ENCODE measurements around the gene BBS9.

Gene BBS9

DNA sequence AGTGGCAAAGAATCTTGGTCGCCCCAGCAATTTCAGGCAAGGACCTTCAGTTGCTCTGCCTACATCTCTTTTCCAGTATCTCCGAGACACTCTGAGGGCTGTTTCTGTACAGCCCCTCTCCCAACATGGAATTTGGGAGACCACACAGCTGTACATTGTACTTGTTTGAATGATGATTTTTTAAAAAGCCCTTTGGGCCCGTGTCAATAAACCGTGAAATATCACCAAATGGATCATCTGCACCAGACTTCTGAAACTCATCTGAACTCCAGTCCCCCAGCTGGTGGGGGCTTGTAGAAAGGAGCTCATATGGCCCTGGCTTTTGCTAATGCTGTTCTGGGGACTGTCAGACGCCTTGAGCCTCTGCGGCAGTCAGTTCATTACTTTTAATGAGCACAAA is 374.9 kb downstream of the BBS9 start:
- TF ChIP-seq POLR2AphosphoS5 (IDR thresholded peaks at IDR 0.05; ENCODE audit: low read depth, low read length) (no peak), FOXP2 (optimal IDR thresholded peaks at IDR 0.05; ENCODE audit: borderline replicate concordance, extremely low read depth, extremely low read length, insufficient read depth) (no peak), TAF1 (IDR thresholded peaks at IDR 0.05; ENCODE audit: borderline replicate concordance, insufficient read depth, low read length) (no peak), SIN3A (IDR thresholded peaks at IDR 0.05; ENCODE audit: borderline replicate concordance, insufficient read depth, low read length) (no peak)
- TF ChIP-seq, protein P1, sequence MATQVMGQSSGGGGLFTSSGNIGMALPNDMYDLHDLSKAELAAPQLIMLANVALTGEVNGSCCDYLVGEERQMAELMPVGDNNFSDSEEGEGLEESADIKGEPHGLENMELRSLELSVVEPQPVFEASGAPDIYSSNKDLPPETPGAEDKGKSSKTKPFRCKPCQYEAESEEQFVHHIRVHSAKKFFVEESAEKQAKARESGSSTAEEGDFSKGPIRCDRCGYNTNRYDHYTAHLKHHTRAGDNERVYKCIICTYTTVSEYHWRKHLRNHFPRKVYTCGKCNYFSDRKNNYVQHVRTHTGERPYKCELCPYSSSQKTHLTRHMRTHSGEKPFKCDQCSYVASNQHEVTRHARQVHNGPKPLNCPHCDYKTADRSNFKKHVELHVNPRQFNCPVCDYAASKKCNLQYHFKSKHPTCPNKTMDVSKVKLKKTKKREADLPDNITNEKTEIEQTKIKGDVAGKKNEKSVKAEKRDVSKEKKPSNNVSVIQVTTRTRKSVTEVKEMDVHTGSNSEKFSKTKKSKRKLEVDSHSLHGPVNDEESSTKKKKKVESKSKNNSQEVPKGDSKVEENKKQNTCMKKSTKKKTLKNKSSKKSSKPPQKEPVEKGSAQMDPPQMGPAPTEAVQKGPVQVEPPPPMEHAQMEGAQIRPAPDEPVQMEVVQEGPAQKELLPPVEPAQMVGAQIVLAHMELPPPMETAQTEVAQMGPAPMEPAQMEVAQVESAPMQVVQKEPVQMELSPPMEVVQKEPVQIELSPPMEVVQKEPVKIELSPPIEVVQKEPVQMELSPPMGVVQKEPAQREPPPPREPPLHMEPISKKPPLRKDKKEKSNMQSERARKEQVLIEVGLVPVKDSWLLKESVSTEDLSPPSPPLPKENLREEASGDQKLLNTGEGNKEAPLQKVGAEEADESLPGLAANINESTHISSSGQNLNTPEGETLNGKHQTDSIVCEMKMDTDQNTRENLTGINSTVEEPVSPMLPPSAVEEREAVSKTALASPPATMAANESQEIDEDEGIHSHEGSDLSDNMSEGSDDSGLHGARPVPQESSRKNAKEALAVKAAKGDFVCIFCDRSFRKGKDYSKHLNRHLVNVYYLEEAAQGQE (IDR thresholded peaks at IDR 0.05; ENCODE audit: insufficient read depth in 1 of 2, low read depth in 2 of 2, low read length in 2 of 2): no peak

DNA sequence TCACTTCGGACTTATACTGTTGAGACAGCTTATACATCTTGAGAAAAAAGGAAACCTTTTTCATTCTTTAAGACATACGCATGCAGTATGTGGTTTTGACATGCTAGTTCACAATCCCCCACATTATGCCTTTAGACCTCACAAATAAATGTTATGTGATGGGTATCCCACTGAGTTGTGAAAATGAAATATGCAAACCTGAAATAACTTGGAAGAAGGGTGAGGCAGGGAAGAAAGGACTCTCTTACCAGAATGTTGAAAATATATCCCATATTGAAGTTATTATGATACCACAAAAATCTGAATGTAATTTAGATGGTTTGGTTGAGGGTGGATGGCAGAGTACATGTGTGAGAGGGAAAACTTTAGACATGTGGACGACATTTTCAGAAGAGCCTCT is 379.8 kb downstream of the BBS9 start:
- TF ChIP-seq SIN3A (IDR thresholded peaks at IDR 0.05; ENCODE audit: borderline replicate concordance, insufficient read depth, low read length) (no peak), FOXP2 (optimal IDR thresholded peaks at IDR 0.05; ENCODE audit: borderline replicate concordance, extremely low read depth, extremely low read length, insufficient read depth) (no peak), POLR2AphosphoS5 (IDR thresholded peaks at IDR 0.05; ENCODE audit: low read depth, low read length) (no peak)
- TF ChIP-seq, protein P1 (IDR thresholded peaks at IDR 0.05; ENCODE audit: insufficient read depth in 1 of 2, low read depth in 2 of 2, low read length in 2 of 2): no peak

DNA sequence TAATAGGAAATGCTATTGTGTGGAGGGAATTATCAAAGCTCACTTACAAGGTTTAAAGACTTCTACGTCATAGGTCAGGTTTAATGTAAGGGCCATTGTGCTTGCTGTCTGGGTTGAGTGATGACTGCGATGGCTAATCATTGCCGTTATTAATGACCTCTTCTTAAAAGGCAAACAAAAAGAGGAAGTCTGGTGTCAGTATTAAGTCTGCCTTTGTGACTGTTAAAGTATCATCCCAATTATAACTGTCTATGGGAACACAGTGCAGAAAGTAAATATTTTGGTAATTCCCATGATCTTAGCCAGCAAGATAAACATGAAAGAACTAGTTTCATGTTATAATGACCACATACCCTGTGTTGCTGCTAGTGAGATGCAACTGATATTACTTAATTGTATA is 382.4 kb downstream of the BBS9 start:
- TF ChIP-seq, protein P1 (IDR thresholded peaks at IDR 0.05; ENCODE audit: insufficient read depth in 1 of 2, low read depth in 2 of 2, low read length in 2 of 2): no peak
- TF ChIP-seq POLR2AphosphoS5 (IDR thresholded peaks at IDR 0.05; ENCODE audit: low read depth, low read length): no peak
- TF ChIP-seq FOXP2 (optimal IDR thresholded peaks at IDR 0.05; ENCODE audit: borderline replicate concordance, extremely low read depth, extremely low read length, insufficient read depth): no peak
- TF ChIP-seq TAF1 (IDR thresholded peaks at IDR 0.05; ENCODE audit: borderline replicate concordance, insufficient read depth, low read length): no peak
- no peak for TF ChIP-seq SIN3A (IDR thresholded peaks at IDR 0.05; ENCODE audit: borderline replicate concordance, insufficient read depth, low read length)

DNA sequence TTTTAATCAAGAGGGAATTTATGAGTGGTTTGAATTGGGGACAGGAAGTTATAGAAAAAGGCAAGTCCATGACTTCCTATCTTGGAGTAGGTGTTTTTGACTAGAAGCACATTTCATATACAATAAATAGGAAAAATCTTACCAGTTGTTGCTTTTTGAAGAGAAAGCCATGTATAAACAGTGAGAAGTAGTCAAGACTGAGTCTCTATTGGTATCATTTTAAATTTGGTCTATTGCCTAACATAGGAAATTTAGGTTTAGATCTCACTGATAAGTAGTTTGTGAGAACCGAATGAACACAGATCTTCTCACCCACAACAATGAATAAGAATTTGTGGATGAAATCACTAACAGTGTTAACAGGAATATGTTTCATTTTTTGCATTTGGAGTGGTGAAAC is 387.2 kb downstream of the BBS9 start:
- no peak for TF ChIP-seq POLR2AphosphoS5 (IDR thresholded peaks at IDR 0.05; ENCODE audit: low read depth, low read length)
- no peak for TF ChIP-seq FOXP2 (optimal IDR thresholded peaks at IDR 0.05; ENCODE audit: borderline replicate concordance, extremely low read depth, extremely low read length, insufficient read depth)
- no peak for TF ChIP-seq SIN3A (IDR thresholded peaks at IDR 0.05; ENCODE audit: borderline replicate concordance, insufficient read depth, low read length)
- TF ChIP-seq, protein P1 (IDR thresholded peaks at IDR 0.05; ENCODE audit: insufficient read depth in 1 of 2, low read depth in 2 of 2, low read length in 2 of 2): no peak
- no peak for TF ChIP-seq TAF1 (IDR thresholded peaks at IDR 0.05; ENCODE audit: borderline replicate concordance, insufficient read depth, low read length)

DNA sequence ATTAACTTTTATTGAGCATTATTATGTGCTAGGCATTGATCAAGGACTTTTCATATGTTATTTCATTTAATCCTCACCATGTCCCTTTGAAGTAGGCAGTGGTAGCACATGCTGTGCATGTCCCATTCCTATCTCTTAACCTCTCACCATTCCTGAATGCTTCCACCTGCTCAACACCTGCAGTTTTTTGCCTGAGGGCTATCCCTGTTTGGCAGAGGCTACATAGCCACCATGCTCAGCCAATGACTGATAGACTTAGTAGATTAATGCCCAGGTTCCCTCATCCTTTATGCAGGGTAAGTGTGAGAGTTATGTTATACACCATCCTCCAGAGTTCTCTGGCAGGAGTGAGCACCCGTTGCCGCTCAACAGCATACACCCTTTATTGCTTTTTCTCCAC is 387.8 kb downstream of the BBS9 start:
- TF ChIP-seq TAF1 (IDR thresholded peaks at IDR 0.05; ENCODE audit: borderline replicate concordance, insufficient read depth, low read length): no peak
- no peak for TF ChIP-seq FOXP2 (optimal IDR thresholded peaks at IDR 0.05; ENCODE audit: borderline replicate concordance, extremely low read depth, extremely low read length, insufficient read depth)
- TF ChIP-seq SIN3A (IDR thresholded peaks at IDR 0.05; ENCODE audit: borderline replicate concordance, insufficient read depth, low read length): no peak
- TF ChIP-seq, protein P1 (IDR thresholded peaks at IDR 0.05; ENCODE audit: insufficient read depth in 1 of 2, low read depth in 2 of 2, low read length in 2 of 2): no peak
- no peak for TF ChIP-seq POLR2AphosphoS5 (IDR thresholded peaks at IDR 0.05; ENCODE audit: low read depth, low read length)
